ENCODE results near the gene LRRC15. TPM values are rescaled to one million over a fixed set of nuclear protein-coding genes. Genes with fewer than 3 reads are reported as not detected.

LRRC15 gene
- not detected in 2 replicates for total RNA-seq

GRCh38 chr3:194369522-194370279, at the start of gene LRRC15:
TSS of gene LRRC15 (minus strand) at chr3:194369743. CDS start at chr3:194361043, 8,700 bp downstream.
- peaks cover 37% of the 10 kb centered on the region for H3K27me3 Mint-ChIP-seq

GRCh38 chr3:194418671-194419070, 49.1 kb upstream of the LRRC15 start:
- ATAC-seq (ENCODE audit: low read depth): no peak
- Mint-ChIP-seq H3K27ac (no peak overlapping the region), H3K27me3 (no peaks in the 10 kb centered on the region), H3K36me3 (ENCODE audit: low read depth) (peaks cover 49% of the 10 kb centered on the region), H3K9me3 (no peaks in the 10 kb centered on the region), H3K4me1 (no peaks in the 10 kb centered on the region), H3K4me3 (no peak overlapping the region)
- CTCF ChIA-PET: interaction anchor here (0.6 kb wide), 1 partner anchor 46 kb away, joined by 3 read pairs; no protein-coding TSS in a partner anchor
- no peak for TF ChIP-seq CTCF (IDR thresholded peaks at IDR 0.05)
- no peak for DNase-seq
- POLR2A ChIA-PET: no interaction called here
- intact Hi-C loops (cut with micrococcal nuclease): no loop called here

More at GRCh38 chr3:194369522-194370279, at the start of gene LRRC15:
- no peak within 1 kb of the TSS for H3K4me3 Mint-ChIP-seq
- intact Hi-C loops (cut with micrococcal nuclease): no loop called here
- DNase-seq (no peak), ATAC-seq (ENCODE audit: low read depth) (no peak)
- no peaks in the 10 kb centered on the region for H3K4me1 Mint-ChIP-seq
- POLR2A ChIA-PET: no interaction called here
- no peaks in the 10 kb centered on the region for H3K36me3 Mint-ChIP-seq (ENCODE audit: low read depth)
- CTCF ChIA-PET: no interaction called here
- no peaks in the 10 kb centered on the region for H3K9me3 Mint-ChIP-seq
- no peak for TF ChIP-seq CTCF (IDR thresholded peaks at IDR 0.05)
- no peak within 1 kb of the TSS for H3K27ac Mint-ChIP-seq

- H3K27ac Mint-ChIP-seq: no peak overlapping the region
Measured at GRCh38 chr3:194407423-194407822, 37.9 kb upstream of the LRRC15 start.

GRCh38 chr3:194405766-194406165, 36.2 kb upstream of the LRRC15 start:
- no peak overlapping the region for H3K27ac Mint-ChIP-seq
- intact Hi-C loops (cut with micrococcal nuclease): loop anchor here (10.0 kb wide), 1 partner anchor 1841 kb away; no protein-coding TSS in a partner anchor
- DNase-seq: no peak
- peaks cover 30% of the 10 kb centered on the region for H3K36me3 Mint-ChIP-seq (ENCODE audit: low read depth)
- H3K4me1 Mint-ChIP-seq: no peaks in the 10 kb centered on the region
- no peaks in the 10 kb centered on the region for H3K9me3 Mint-ChIP-seq
- no peak overlapping the region for H3K4me3 Mint-ChIP-seq
- CTCF ChIA-PET: interaction anchor here (0.7 to 2.8 kb wide), 5 partner anchors 8 to 179 kb away, joined by 3 to 13 read pairs (median 4); no protein-coding TSS in a partner anchor
- ATAC-seq (ENCODE audit: low read depth): no peak
- TF ChIP-seq CTCF (IDR thresholded peaks at IDR 0.05): no peak
- POLR2A ChIA-PET: no interaction called here
- no peaks in the 10 kb centered on the region for H3K27me3 Mint-ChIP-seq

More at GRCh38 chr3:194407423-194407822, 37.9 kb upstream of the LRRC15 start:
- H3K4me3 Mint-ChIP-seq: no peak overlapping the region
- H3K4me1 Mint-ChIP-seq: no peaks in the 10 kb centered on the region
- intact Hi-C loops (cut with micrococcal nuclease): loop anchor here (10.0 kb wide), 1 partner anchor 1843 kb away; no protein-coding TSS in a partner anchor
- no peak for TF ChIP-seq CTCF (IDR thresholded peaks at IDR 0.05)
- DNase-seq (no peak), ATAC-seq (ENCODE audit: low read depth) (no peak)
- CTCF ChIA-PET: interaction anchor here (0.9 to 2.8 kb wide), 2 partner anchors 11 to 74 kb away, joined by 3 to 13 read pairs; no protein-coding TSS in a partner anchor
- peaks cover 42% of the 10 kb centered on the region for H3K36me3 Mint-ChIP-seq (ENCODE audit: low read depth)
- H3K27me3 Mint-ChIP-seq: no peaks in the 10 kb centered on the region
- no peaks in the 10 kb centered on the region for H3K9me3 Mint-ChIP-seq
- POLR2A ChIA-PET: interaction anchor here (0.5 kb wide), 1 partner anchor 178 kb away, joined by 6 read pairs; no protein-coding TSS in a partner anchor
